Thoracic aorta (tissue), 2 donors: ENCODE data around the gene RBPJ. TPM values are rescaled to one million over a fixed set of nuclear protein-coding genes. Genes with fewer than 3 reads are reported as not detected.

Source experiments
- ATAC-seq: fragments of 150-250 bp; one replicate; pipeline ENCODE4 v1.8.0; 2017; ENCODE audit warnings: low read depth; ENCODE audit not compliant: insufficient number of reproducible peaks, low FRiP score
- DNase-seq: peaks from one replicate; pipeline ENCODE4 v3.0.0-alpha.2; 2020; ENCODE audit warnings: low spot score
- H3K27ac ChIP-seq, 2 donors: fragments of 200-600 bp; sonication (generic); 1 replicate in 1 of 2; 2 replicates in 1 of 2; pipeline ENCODE4 v1.5.1; 2016; ENCODE audit warnings: mild to moderate bottlenecking in 2 of 2, moderate library complexity in 2 of 2
- H3K27me3 ChIP-seq: fragments of 200-600 bp; sonication (generic); replicated peaks from 2 replicates; pipeline ENCODE4 v1.6.0; 2016; ENCODE audit warnings: mild to moderate bottlenecking; ENCODE audit not compliant: insufficient read depth
- H3K36me3 ChIP-seq: fragments of 200-600 bp; sonication (generic); one replicate; pipeline ENCODE4 v1.5.1; 2016
- H3K4me1 ChIP-seq, 2 donors: fragments of 200-600 bp; sonication (generic); 1 replicate in 1 of 2; 2 replicates in 1 of 2; pipeline versions ENCODE4 v1.5.1 to v1.6.0; 2016; ENCODE audit warnings: low read depth in 2 of 2, mild to moderate bottlenecking in 1 of 2; ENCODE audit not compliant: control insufficient read depth in 1 of 2
- H3K4me3 ChIP-seq: fragments of 200-600 bp; sonication (generic); 2 replicates; pipeline ENCODE4 v1.5.1; 2016; ENCODE audit warnings: mild to moderate bottlenecking
- H3K9me3 ChIP-seq: fragments of 200-600 bp; sonication (generic); 2 replicates; pipeline ENCODE4 v1.5.1; 2016
- total RNA-seq, 2 donors: library from RNA; depleted of rRNA; stranded (reverse); fragments of >200 nt; gene quantifications; one replicate each; pipeline versions ENCODE4 v1.1.0 to v1.2.3, GENCODE V29; 2016
- TF ChIP-seq, protein P1 (sequence below): fragments of 200-600 bp; sonication (generic); IDR thresholded peaks from one replicate; pipeline ENCODE4 v1.5.1; 2019; ENCODE audit warnings: antibody characterized with exemption

RBPJ gene
- total RNA-seq, 2 donors from 2014 or later: 63.4 to 82.6 TPM

DNA sequence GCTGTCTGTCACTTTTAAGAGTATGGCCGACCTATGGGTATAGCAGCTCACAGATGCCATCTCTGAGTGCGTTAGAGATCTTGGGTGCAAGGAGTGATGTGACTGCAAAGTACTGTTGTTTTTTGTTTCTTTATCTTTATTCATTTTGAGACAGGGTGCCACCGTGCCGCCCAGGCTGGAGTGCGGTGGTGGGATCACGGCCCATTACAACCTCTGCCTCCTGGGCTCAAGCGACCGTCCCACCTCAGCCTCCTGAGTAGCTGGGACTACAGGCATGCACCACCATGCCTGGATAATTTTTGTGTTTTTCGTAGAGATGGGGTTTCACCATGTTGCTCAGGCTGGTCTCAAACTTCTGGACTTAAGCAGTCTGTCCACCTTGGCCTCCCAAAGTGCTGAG is 98.0 kb downstream of the RBPJ start:
- TF ChIP-seq, protein P1, sequence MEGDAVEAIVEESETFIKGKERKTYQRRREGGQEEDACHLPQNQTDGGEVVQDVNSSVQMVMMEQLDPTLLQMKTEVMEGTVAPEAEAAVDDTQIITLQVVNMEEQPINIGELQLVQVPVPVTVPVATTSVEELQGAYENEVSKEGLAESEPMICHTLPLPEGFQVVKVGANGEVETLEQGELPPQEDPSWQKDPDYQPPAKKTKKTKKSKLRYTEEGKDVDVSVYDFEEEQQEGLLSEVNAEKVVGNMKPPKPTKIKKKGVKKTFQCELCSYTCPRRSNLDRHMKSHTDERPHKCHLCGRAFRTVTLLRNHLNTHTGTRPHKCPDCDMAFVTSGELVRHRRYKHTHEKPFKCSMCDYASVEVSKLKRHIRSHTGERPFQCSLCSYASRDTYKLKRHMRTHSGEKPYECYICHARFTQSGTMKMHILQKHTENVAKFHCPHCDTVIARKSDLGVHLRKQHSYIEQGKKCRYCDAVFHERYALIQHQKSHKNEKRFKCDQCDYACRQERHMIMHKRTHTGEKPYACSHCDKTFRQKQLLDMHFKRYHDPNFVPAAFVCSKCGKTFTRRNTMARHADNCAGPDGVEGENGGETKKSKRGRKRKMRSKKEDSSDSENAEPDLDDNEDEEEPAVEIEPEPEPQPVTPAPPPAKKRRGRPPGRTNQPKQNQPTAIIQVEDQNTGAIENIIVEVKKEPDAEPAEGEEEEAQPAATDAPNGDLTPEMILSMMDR: no peak
- H3K36me3 ChIP-seq: no peaks in the 10 kb centered on the region
- H3K9me3 ChIP-seq: no peaks in the 10 kb centered on the region
- H3K4me1 ChIP-seq: peaks cover 8 to 21% of the 10 kb centered on the region in 2 donors
- no peak for DNase-seq
- H3K27me3 ChIP-seq: no peaks in the 10 kb centered on the region
- ATAC-seq: no peak
- no peak overlapping the region for H3K4me3 ChIP-seq
- no peak overlapping the region for H3K27ac ChIP-seq

GRCh38 chr4:26420438-26420837 is 99.6 kb downstream of the RBPJ start:
- no peak for ATAC-seq
- H3K27ac ChIP-seq: no peak overlapping the region
- TF ChIP-seq, protein P1: no peak

DNA sequence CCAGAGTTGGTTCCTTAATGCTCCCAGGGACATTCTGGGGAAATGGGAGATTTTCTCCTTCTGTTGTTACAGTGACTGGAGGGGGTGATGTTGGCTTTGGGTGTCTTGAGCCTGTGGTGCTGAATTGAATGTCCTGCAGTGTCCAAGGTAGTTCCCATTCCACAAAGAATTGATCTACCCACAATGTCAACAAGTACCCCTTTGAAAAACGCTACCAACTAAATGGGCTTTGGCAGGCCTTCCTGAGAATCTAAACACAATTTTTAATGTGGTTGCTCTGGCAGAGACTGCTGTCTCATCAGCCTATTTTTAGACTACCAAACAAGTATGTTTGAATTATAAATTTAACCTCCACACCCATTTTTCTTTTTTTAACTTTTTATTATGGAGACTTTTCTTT is 100.1 kb downstream of the RBPJ start:
- H3K27me3 ChIP-seq: no peaks in the 10 kb centered on the region
- no peaks in the 10 kb centered on the region for H3K9me3 ChIP-seq
- no peaks in the 10 kb centered on the region for H3K36me3 ChIP-seq
- no peak overlapping the region for H3K4me3 ChIP-seq
- TF ChIP-seq, protein P1: no peak
- ATAC-seq: no peak
- H3K4me1 ChIP-seq: peaks cover 8 to 21% of the 10 kb centered on the region in 2 donors
- no peak for DNase-seq
- H3K27ac ChIP-seq: no peak overlapping the region

More at GRCh38 chr4:26420438-26420837, 99.6 kb downstream of the RBPJ start:
- no peaks in the 10 kb centered on the region for H3K9me3 ChIP-seq
- H3K27me3 ChIP-seq: no peaks in the 10 kb centered on the region
- no peak for DNase-seq
- H3K4me1 ChIP-seq: peaks cover 8 to 21% of the 10 kb centered on the region in 2 donors
- no peak overlapping the region for H3K4me3 ChIP-seq
- H3K36me3 ChIP-seq: no peaks in the 10 kb centered on the region

DNA sequence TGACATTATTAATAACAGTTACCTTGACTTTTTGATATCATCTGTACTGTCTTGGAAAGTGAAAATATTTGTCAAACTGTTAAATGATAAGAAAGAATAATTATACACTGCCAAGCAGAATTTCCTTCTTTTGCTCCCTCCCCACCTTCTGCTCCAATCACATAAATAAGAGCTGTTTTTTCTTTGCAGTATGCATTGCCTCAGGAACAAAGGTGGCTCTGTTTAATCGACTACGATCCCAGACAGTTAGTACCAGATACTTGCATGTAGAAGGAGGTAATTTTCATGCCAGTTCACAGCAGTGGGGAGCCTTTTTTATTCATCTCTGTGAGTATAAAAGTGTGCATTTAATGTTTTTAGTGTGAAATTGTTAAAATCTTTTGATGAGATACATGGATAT is 103.3 kb downstream of the RBPJ start:
- Histone ChIP-seq H3K4me3 (no peak overlapping the region), H3K36me3 (peaks cover 4% of the 10 kb centered on the region)
- ATAC-seq: no peak

GRCh38 chr4:26424838-26425237 is 104.0 kb downstream of the RBPJ start:
- H3K36me3 ChIP-seq: peaks cover 6% of the 10 kb centered on the region
- no peaks in the 10 kb centered on the region for H3K27me3 ChIP-seq
- H3K27ac ChIP-seq: no peak overlapping the region
- H3K4me3 ChIP-seq: no peak overlapping the region
- TF ChIP-seq, protein P1: no peak
- H3K4me1 ChIP-seq: peaks cover 8 to 21% of the 10 kb centered on the region in 2 donors
- no peak for ATAC-seq
- DNase-seq: no peak
- no peaks in the 10 kb centered on the region for H3K9me3 ChIP-seq

More for the DNA sequence above, 103.3 kb downstream of the RBPJ start:
- H3K4me1 ChIP-seq: peaks cover 8 to 21% of the 10 kb centered on the region in 2 donors
- H3K27me3 ChIP-seq: no peaks in the 10 kb centered on the region
- no peak overlapping the region for H3K27ac ChIP-seq
- H3K9me3 ChIP-seq: no peaks in the 10 kb centered on the region
- TF ChIP-seq, protein P1: no peak
- no peak for DNase-seq
